GM21381 (cell line): ENCODE data around the gene NUTM1.
A peak's percentile ranks its signal among the peaks of the same experiment; 100 is the strongest.

Experiments used
- ATAC-seq: cut with Tn5 transposase; IDR thresholded peaks from one replicate; pipeline ENCODE4 v1.9.1; 2021; ENCODE audit warnings: mild to moderate bottlenecking, moderate library complexity; ENCODE audit not compliant: unreplicated experiment

The NUTM1 gene

GRCh38 chr15:34342737-34343575 lies at the start of gene NUTM1, which contains the start of gene NOP10:
NUTM1 (plus strand) TSS chr15:34343315; CDS start chr15:34343697, 382 bp downstream.
NOP10 (minus strand) TSS chr15:34343136; CDS start chr15:34343073, 63 bp downstream.
- ATAC-seq = peak; percentile 86

GRCh38 chr15:34297059-34297458 lies 46.1 kb upstream of the NUTM1 start:
- no peak for ATAC-seq

GRCh38 chr15:34301058-34301457 lies 42.1 kb upstream of the NUTM1 start:
- no peak for ATAC-seq

- no peak for ATAC-seq
These were observed 38.5 kb upstream of the NUTM1 start for GRCh38 chr15:34304613-34305012.

GRCh38 chr15:34311563-34311962 lies 31.6 kb upstream of the NUTM1 start:
- ATAC-seq = no peak

GRCh38 chr15:34314491-34315490 lies 28.3 kb upstream of the NUTM1 start:
- ATAC-seq = no peak

GRCh38 chr15:34318277-34319079 lies 24.6 kb upstream of the NUTM1 start:
- ATAC-seq = peak; percentile 63

- no peak for ATAC-seq
These were observed 19.9 kb upstream of the NUTM1 start for GRCh38 chr15:34323217-34323616.

- ATAC-seq = no peak
These were observed 18.2 kb upstream of the NUTM1 start for GRCh38 chr15:34324933-34325332.

GRCh38 chr15:34325368-34325767 lies 17.7 kb upstream of the NUTM1 start:
- ATAC-seq = no peak

GRCh38 chr15:34327906-34328305 lies 15.2 kb upstream of the NUTM1 start:
- ATAC-seq = no peak

- ATAC-seq = no peak
These were observed 14.1 kb upstream of the NUTM1 start for GRCh38 chr15:34329006-34329405.

GRCh38 chr15:34330279-34330678 lies 12.8 kb upstream of the NUTM1 start:
- ATAC-seq = no peak

- no peak for ATAC-seq
These were observed 11.3 kb upstream of the NUTM1 start for GRCh38 chr15:34331809-34332208.

GRCh38 chr15:34332553-34333120 lies 10.5 kb upstream of the NUTM1 start:
- no peak for ATAC-seq

GRCh38 chr15:34334672-34335071 lies 8.4 kb upstream of the NUTM1 start:
- ATAC-seq = no peak

GRCh38 chr15:34335176-34336032 lies 7.7 kb upstream of the NUTM1 start:
- no peak for ATAC-seq

- no peak for ATAC-seq
These were observed 6.7 kb upstream of the NUTM1 start for GRCh38 chr15:34336231-34336990.
